Panc1 (cell line): ENCODE measurements around the gene ADAM12.

Experiments used
- CTCF ChIP-seq: fragments of 450-650 bp; IDR thresholded peaks from 2 replicates; pipeline ENCODE4 v1.5.1; 2017; ENCODE audit warnings: mild to moderate bottlenecking
- POLR2AphosphoS5 ChIP-seq: IDR thresholded peaks from 2 replicates; pipeline ENCODE4 v1.6.1; 2012; ENCODE audit warnings: mild to moderate bottlenecking, low read depth, low read length, moderate library complexity
- REST ChIP-seq, 2 experiments: IDR thresholded peaks; 2 replicates each; pipeline ENCODE4 v1.6.1; 2011 to 2012; ENCODE audit warnings: low read depth in 2 of 2, control low read depth in 1 of 2, low read length in 1 of 2, mild to moderate bottlenecking in 1 of 2, moderate library complexity in 1 of 2; ENCODE audit not compliant: insufficient read depth in 1 of 2
- SIN3A ChIP-seq: IDR thresholded peaks from 2 replicates; pipeline ENCODE4 v1.6.1; 2012; ENCODE audit warnings: low read depth, mild to moderate bottlenecking, low read length, moderate library complexity, borderline replicate concordance; ENCODE audit not compliant: insufficient read depth

- no peak for TF ChIP-seq CTCF
- no peak for TF ChIP-seq POLR2AphosphoS5
- no peak for TF ChIP-seq SIN3A
- TF ChIP-seq REST (IDR thresholded peaks at IDR 0.05; ENCODE audit: insufficient read depth in 1 of 2, low read depth in 2 of 2, low read length in 1 of 2), result no peak
These were observed 15.9 kb downstream of the ADAM12 start for GRCh38 chr10:126372396-126372795.
